ENCODE measurements around the gene ITIH3.

DNA sequence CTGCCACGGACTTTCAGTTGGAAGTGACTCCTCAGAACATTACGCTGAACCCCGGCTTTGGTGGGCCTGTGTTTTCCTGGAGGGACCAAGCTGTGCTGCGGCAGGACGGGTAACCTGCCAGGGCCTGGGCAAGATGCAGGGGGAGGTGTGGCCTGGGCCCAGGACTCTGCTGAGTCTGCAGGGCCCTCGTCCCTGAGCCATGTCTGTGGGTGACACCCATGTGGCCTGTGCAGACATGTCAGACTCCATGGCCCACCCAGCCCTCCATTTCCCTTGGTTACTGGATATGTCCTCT lies 4.9 kb upstream of the ITIH3 start:
- TF ChIP-seq ZFP3 (CRISPR knock-in tag; IDR thresholded peaks at IDR 0.05) (no peak), GLIS3 (CRISPR knock-in tag; IDR thresholded peaks at IDR 0.05) (no peak), ESRRG (CRISPR knock-in tag; IDR thresholded peaks at IDR 0.05) (no peak), RARB (CRISPR knock-in tag; IDR thresholded peaks at IDR 0.05) (no peak)
- TF ChIP-seq, protein P1, sequence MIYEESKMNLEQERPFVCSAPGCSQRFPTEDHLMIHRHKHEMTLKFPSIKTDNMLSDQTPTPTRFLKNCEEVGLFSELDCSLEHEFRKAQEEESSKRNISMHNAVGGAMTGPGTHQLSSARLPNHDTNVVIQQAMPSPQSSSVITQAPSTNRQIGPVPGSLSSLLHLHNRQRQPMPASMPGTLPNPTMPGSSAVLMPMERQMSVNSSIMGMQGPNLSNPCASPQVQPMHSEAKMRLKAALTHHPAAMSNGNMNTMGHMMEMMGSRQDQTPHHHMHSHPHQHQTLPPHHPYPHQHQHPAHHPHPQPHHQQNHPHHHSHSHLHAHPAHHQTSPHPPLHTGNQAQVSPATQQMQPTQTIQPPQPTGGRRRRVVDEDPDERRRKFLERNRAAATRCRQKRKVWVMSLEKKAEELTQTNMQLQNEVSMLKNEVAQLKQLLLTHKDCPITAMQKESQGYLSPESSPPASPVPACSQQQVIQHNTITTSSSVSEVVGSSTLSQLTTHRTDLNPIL (CRISPR knock-in tag; IDR thresholded peaks at IDR 0.05; ENCODE audit: low read depth) = no peak
- TF ChIP-seq, protein P2, sequence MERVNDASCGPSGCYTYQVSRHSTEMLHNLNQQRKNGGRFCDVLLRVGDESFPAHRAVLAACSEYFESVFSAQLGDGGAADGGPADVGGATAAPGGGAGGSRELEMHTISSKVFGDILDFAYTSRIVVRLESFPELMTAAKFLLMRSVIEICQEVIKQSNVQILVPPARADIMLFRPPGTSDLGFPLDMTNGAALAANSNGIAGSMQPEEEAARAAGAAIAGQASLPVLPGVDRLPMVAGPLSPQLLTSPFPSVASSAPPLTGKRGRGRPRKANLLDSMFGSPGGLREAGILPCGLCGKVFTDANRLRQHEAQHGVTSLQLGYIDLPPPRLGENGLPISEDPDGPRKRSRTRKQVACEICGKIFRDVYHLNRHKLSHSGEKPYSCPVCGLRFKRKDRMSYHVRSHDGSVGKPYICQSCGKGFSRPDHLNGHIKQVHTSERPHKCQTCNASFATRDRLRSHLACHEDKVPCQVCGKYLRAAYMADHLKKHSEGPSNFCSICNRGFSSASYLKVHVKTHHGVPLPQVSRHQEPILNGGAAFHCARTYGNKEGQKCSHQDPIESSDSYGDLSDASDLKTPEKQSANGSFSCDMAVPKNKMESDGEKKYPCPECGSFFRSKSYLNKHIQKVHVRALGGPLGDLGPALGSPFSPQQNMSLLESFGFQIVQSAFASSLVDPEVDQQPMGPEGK (CRISPR knock-in tag; IDR thresholded peaks at IDR 0.05; ENCODE audit: borderline replicate concordance) = no peak

Data from SK-N-SH treated with all-trans-retinoic acid at 6 μM for 48 hours (cell line).